ENCODE measurements around the gene KCTD19. TPM values are rescaled to one million over a fixed set of nuclear protein-coding genes. Genes with fewer than 3 reads are reported as not detected.
"Not testable (repeated sequence)": the region's sequence is repeated elsewhere in the genome, so short reads cannot be mapped to it uniquely, and the experiment has no call there.

KCTD19 gene
- total RNA-seq, result 1 to 10 TPM; 1.1 to 3.3 TPM

DNA sequence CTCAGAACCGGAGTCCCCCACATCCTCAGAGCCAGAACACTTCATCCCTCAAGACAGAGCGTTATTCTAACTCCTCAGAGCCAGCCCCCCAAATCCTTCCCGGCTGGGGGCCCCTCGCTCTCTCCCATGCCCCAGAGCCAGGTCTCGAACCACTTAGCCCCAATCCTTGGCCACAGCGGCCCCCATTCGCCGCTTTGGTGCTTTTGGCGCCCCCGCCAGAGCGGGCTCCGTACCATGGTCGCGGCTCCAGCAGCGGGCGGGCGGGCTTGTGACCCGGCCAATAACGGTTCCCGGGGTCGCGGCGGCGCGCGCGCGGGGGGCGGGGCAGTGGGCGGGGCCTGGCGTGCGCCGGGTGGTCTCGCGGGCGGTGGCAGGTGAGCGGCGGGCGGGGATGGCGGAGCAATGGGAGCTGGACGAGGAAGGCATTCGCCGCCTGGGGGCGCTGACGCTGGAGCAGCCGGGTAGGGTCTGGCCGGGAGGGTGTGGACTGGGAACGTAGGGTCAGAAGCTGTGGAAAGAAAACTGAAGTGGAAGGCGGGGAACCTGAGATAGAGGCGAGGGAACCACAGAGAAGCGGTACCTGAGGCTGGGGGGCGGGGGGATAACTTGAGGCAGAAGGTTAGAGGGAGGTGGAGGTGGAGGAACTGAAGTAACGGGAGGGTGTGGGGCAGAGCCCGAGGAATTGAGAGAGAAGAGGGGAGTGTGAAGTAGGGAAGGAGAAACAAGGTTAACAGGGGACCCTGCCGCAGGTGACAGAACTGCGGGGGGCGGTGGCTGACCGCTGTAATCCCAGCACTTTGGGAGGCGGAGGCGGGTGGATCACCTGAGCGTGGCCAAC, at the start of gene KCTD19, which contains the start of gene LRRC36:
Gene KCTD19 (minus strand): TSS at position 270 of the 838 bp plus-strand sequence. CDS start 34 bp downstream, at position 236.
Gene LRRC36 (plus strand): TSS at position 344 of the 838 bp plus-strand sequence. CDS start 48 bp downstream, at position 392.
- H3K4me1 Mint-ChIP-seq, result peaks cover 14% of the 10 kb centered on the region
- peak; percentile 80 for DNase-seq
- peak within 1 kb of the TSS; percentile 0 for H3K27ac Mint-ChIP-seq
- H3K36me3 Mint-ChIP-seq, result no peaks in the 10 kb centered on the region
- CTCF ChIA-PET, result interaction anchor here (0.7 to 3.3 kb wide), 18 partner anchors 9 to 194 kb away, joined by 3 to 19 read pairs (median 5); partner anchors contain the start of genes ATP6V0D1 and TPPP3
- peaks cover 53% of the 10 kb centered on the region for H3K27me3 Mint-ChIP-seq
- H3K4me3 Mint-ChIP-seq, result peak within 1 kb of the TSS; percentile 81
- ATAC-seq, result peak; percentile 86
- no peaks in the 10 kb centered on the region for H3K9me3 Mint-ChIP-seq (ENCODE audit: low read depth)

DNA sequence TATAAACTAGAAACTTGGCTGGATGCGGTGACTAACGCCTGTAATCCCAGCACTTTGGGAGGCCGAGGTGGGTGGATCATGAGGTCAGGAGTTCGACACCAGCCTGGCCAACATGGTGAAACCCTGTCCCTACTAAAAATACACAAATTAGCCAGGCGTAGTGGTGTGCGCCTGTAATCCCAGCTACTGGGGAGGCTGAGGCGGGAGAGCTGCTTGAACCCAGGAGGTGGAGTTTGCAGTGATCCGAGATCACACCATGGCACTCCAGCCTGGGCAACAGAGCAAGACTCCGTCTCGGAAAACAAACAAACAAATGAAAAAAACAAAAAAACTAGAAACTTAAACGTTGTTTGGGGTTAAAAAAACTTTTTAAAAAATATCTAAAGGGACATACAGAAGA, 49.5 kb upstream of the KCTD19 start:
- H3K27me3 Mint-ChIP-seq, result peaks cover 13% of the 10 kb centered on the region
- H3K27ac Mint-ChIP-seq; H3K36me3 Mint-ChIP-seq; H3K9me3 Mint-ChIP-seq (ENCODE audit: low read depth); H3K4me1 Mint-ChIP-seq; CTCF ChIA-PET; ATAC-seq; DNase-seq; H3K4me3 Mint-ChIP-seq: not testable (repeated sequence)

DNA sequence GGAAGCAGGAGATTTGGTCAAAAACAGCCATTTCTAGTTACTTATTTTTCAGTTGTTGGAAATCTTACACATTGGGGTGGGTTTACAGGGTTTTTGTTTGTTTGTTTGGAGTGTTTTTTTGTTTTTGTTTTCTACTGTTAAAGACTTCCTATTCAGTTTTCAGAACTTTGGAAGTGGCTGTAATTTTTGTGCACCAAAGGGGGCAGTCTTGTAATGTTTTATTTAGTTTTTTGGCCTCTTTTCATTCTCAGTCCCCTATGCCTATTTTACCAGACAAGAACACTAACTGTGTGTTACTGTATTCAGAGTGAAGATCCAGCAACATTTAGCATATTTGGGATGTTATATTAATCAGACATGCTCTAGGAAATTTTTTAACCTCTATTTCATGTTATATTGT, 46.1 kb upstream of the KCTD19 start:
- H3K36me3 Mint-ChIP-seq, result no peaks in the 10 kb centered on the region
- H3K4me1 Mint-ChIP-seq, result no peaks in the 10 kb centered on the region
- no peak overlapping the region for H3K4me3 Mint-ChIP-seq
- no peak overlapping the region for H3K27ac Mint-ChIP-seq
- CTCF ChIA-PET, result interaction anchor here (1.8 kb wide), 1 partner anchor 21 kb away, joined by 5 read pairs; the partner anchor contains the start of gene TPPP3
- H3K9me3 Mint-ChIP-seq (ENCODE audit: low read depth), result no peaks in the 10 kb centered on the region
- ATAC-seq, result no peak
- no peak for DNase-seq
- peaks cover 6% of the 10 kb centered on the region for H3K27me3 Mint-ChIP-seq

DNA sequence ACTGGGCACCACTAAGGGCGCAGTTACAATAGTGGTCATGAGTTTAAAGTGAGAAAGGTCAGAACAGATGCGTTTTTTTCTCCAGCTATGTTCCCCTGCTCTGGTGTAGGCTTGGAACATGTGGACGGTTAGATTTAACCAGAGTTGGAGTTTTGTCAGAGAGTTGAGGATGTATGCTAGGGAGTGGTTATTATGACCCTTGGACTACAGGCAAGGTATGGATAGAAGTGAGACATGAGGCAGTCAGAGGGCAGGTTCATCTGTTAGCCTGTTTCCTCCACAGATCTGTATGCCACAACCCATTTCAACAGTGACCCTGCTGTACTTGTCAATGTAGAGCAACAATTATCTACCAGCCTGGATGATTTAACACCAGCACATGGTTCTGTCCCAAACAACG, 44.1 kb upstream of the KCTD19 start:
- Mint-ChIP-seq H3K9me3 (ENCODE audit: low read depth) (no peaks in the 10 kb centered on the region), H3K4me1 (peaks cover 2% of the 10 kb centered on the region), H3K36me3 (no peaks in the 10 kb centered on the region), H3K27me3 (no peaks in the 10 kb centered on the region), H3K4me3 (no peak overlapping the region), H3K27ac (no peak overlapping the region)
- CTCF ChIA-PET, result no interaction called here
- no peak for DNase-seq
- no peak for ATAC-seq

DNA sequence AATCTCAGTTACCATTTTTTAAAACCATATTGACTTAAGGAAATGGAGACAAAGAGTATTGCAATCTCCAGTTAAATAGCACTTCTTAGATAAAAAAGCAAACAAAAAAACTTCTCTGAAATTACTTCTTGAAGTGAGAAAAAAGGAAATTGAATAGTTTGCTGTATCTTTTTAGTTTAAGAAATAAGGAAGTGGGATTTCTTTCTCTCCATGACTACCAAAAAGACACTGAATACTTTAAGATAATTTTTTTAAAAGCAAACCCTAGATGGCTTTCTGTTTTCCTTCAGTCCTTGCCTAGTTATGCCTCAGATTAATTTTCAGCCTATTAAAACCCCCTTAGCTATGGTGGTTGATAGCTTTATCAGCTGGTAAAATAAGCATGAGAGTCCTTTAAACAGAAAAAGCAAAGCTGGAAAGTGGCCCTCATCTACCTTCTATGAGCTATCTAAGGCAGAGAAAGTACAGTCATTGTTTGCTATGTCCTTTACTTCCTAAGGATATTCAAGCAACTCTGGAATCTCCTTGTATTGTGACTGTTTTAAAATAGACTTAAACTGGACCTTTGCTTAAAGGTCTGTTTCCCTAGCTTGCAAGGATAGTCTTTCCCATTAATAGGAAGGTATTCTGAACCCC, 38.2 kb upstream of the KCTD19 start:
- H3K27me3 Mint-ChIP-seq, result peaks cover 23% of the 10 kb centered on the region

DNA sequence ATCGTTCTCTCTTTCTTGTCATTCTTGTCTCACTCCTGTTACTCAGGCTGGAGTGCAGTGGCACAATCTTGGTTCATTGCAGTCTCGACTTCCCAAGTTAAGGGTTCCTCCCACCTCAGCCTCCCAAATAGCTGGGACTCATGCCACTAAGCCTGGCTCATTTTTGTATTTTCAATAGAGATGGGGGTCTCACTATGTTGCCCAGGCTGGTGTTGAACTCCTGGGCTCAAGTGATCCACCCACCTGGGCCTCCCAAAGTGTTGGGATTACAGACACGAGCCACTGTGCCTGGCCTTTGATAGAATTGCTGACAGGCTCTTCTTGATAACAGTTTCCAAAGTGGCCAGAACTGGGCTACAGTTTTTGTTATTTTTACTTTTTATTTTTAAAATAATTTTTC, 34.5 kb upstream of the KCTD19 start:
- Mint-ChIP-seq H3K9me3 (ENCODE audit: low read depth) (no peaks in the 10 kb centered on the region), H3K27ac (no peak overlapping the region), H3K36me3 (no peaks in the 10 kb centered on the region), H3K27me3 (peaks cover 35% of the 10 kb centered on the region), H3K4me1 (peaks cover 13% of the 10 kb centered on the region), H3K4me3 (no peak overlapping the region)
- DNase-seq, result no peak
- CTCF ChIA-PET, result no interaction called here
- no peak for ATAC-seq

More for the DNA sequence above, 38.2 kb upstream of the KCTD19 start:
- no peak for ATAC-seq
- DNase-seq, result no peak
- H3K27ac Mint-ChIP-seq, result no peak overlapping the region
- CTCF ChIA-PET, result interaction anchor here (1.6 kb wide), 1 partner anchor 35 kb away, joined by 4 read pairs; no protein-coding TSS in a partner anchor
- H3K4me3 Mint-ChIP-seq, result no peak overlapping the region
- H3K9me3 Mint-ChIP-seq (ENCODE audit: low read depth), result no peaks in the 10 kb centered on the region
- no peaks in the 10 kb centered on the region for H3K36me3 Mint-ChIP-seq
- H3K4me1 Mint-ChIP-seq, result peaks cover 6% of the 10 kb centered on the region

DNA sequence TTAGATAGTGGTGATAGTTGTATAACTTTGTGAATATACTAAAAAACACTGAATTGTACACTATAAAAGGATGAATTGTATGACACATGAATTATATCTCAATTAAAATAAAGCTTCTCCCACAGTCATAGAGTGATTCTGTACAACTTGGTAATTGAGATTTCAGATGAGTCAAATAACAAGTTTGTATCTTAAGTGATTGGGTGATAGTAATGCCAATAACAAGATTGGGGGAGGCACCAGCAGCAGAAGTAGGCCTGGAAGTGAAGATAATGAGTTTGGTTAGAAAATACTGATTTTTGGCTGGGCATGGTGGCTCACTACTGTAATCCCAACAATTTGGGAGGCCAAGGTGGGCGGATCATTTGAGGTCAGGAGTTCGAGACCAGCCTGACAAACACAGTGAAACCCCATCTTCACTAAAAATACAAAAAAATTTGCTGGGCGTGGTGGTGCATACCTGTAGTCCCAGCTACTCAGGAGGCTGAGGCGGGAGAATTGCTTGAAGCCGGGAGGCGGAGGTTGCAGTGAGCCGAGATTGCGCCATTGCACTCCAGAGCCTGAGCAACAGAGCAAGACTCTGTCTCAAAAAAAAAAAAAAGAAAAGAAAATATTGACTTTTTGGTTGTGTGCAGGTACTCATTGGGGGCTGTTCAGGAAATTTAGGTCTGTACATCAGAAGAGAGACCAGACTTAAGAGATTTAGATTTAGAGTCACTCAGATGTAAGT, 33.2 kb upstream of the KCTD19 start:
- CTCF ChIA-PET; H3K9me3 Mint-ChIP-seq (ENCODE audit: low read depth); ATAC-seq; H3K4me3 Mint-ChIP-seq; H3K27ac Mint-ChIP-seq; H3K36me3 Mint-ChIP-seq; DNase-seq; H3K4me1 Mint-ChIP-seq: not testable (repeated sequence)
- H3K27me3 Mint-ChIP-seq, result peaks cover 31% of the 10 kb centered on the region

DNA sequence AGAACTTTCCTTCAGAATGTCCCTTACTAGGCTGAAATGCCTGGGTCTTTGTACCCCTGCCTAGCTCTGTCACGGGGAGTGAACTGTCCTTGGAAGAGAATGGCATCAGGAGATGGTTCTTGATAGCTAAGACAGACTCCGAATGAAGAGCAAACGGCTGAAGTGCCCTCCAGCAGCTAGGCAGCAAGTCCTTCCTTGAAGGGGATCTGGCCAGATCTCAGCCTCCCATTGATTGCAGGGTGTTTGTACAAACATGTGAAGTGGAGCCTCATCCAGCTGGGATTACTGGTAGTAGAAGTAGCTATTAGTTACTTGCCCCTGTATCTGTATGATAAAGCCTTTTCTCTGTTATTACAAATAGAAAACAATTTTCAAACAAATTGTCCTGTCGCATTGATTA, 31.0 kb upstream of the KCTD19 start:
- Mint-ChIP-seq H3K4me1 (peaks cover 7% of the 10 kb centered on the region), H3K9me3 (ENCODE audit: low read depth) (no peaks in the 10 kb centered on the region), H3K27ac (no peak overlapping the region), H3K4me3 (no peak overlapping the region), H3K36me3 (no peaks in the 10 kb centered on the region), H3K27me3 (peaks cover 22% of the 10 kb centered on the region)
- CTCF ChIA-PET, result interaction anchor here (1.6 kb wide), 1 partner anchor 18 kb away, joined by 3 read pairs; no protein-coding TSS in a partner anchor
- no peak for DNase-seq
- no peak for ATAC-seq

DNA sequence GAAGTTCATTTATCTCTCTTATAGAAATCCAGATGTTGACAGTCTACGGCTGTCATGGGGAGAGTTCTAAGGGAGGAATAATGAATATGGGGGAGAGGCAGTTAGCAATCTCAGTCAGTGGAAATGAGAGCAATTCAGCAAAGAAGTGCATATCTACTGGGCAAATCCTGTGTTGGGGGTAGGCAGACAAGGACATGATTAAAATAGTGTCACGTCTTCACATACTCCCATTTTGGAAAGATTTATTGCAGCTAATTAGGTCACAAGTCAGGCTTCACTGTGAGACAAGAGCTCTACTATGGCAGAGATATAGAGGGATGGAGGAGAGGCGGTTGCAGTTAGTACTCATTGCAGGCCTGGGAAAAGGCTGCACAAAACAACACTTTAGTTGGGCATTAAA, 29.9 kb upstream of the KCTD19 start:
- ATAC-seq (no peak), DNase-seq (no peak)
- no peak overlapping the region for H3K27ac Mint-ChIP-seq
- no peaks in the 10 kb centered on the region for H3K9me3 Mint-ChIP-seq (ENCODE audit: low read depth)
- no peaks in the 10 kb centered on the region for H3K36me3 Mint-ChIP-seq
- CTCF ChIA-PET, result interaction anchor here (1.6 kb wide), 1 partner anchor 16 kb away, joined by 3 read pairs; no protein-coding TSS in a partner anchor
- peaks cover 7% of the 10 kb centered on the region for H3K4me1 Mint-ChIP-seq
- no peak overlapping the region for H3K4me3 Mint-ChIP-seq
- H3K27me3 Mint-ChIP-seq, result peaks cover 22% of the 10 kb centered on the region

DNA sequence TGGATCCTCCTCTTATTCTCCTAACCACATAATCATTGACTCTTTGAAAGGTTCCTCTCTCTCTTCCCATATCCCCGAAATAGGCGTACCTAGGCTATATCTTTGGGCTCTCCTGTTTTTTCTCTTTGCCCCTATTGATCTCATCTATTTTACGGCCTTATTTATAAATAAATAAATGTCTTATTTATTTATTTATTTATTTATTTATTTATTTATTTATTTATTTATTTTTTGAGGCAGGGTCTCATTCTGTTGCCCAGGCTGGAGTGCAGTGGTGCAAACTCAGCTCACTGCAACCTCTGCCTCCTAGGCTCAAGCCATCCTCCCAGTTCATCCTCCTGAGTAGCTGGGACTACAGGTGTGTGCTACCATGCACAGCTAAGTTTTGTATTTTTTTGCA, 25.9 kb upstream of the KCTD19 start:
- CTCF ChIA-PET, result interaction anchor here (1.0 to 1.7 kb wide), 6 partner anchors 13 to 92 kb away, joined by 3 to 6 read pairs (median 4); no protein-coding TSS in a partner anchor
- not testable (repeated sequence) for H3K36me3 Mint-ChIP-seq; ATAC-seq; H3K4me1 Mint-ChIP-seq; H3K4me3 Mint-ChIP-seq; H3K9me3 Mint-ChIP-seq (ENCODE audit: low read depth); DNase-seq; H3K27ac Mint-ChIP-seq; H3K27me3 Mint-ChIP-seq

DNA sequence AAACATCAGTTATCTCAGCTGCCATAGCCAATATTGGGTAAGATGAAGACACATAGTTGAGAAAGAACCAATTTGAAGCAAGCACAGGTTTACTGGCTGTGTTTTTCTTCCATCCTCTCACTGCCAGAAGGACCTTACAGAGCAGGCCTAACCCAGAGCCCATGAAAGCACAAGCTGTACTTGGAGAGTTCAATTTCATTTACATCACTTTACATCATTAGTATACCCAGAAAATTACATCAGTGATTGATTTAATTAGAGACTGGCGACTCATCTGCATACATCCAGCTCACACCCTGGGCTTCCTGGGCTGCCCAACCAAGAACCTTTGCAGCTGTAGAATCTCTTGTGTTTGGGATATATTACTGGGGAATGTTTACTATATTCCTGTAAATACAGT, 23.8 kb upstream of the KCTD19 start:
- peaks cover 7% of the 10 kb centered on the region for H3K27me3 Mint-ChIP-seq
- CTCF ChIA-PET, result interaction anchor here (0.8 to 5.1 kb wide), 6 partner anchors 23 to 114 kb away, joined by 3 to 25 read pairs (median 5); partner anchors contain the start of genes KCTD19 and LRRC36

DNA sequence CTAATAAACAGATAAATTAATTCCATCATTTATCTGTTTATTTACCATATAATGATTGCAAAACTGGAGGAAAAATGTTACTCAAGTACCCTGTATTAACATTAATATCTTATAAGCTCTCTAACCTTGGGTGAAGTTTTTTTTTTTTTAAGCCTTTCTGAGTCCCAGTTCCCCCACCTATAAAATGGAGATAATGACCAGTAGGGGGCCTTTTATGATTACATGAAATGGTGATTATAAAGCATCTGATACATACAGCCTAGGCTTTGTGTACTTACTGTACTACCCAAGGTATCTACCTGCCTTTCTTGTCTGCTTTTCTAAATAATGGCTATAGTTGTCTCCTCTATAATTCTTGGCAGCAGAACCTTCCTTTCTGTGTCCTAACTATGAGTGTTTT, 22.6 kb upstream of the KCTD19 start:
- peaks cover 7% of the 10 kb centered on the region for H3K27me3 Mint-ChIP-seq
- no peak overlapping the region for H3K27ac Mint-ChIP-seq
- H3K36me3 Mint-ChIP-seq, result no peaks in the 10 kb centered on the region
- ATAC-seq (peak; percentile 49), DNase-seq (no peak)
- H3K4me1 Mint-ChIP-seq, result no peaks in the 10 kb centered on the region
- no peak overlapping the region for H3K4me3 Mint-ChIP-seq
- no peaks in the 10 kb centered on the region for H3K9me3 Mint-ChIP-seq (ENCODE audit: low read depth)
- CTCF ChIA-PET, result interaction anchor here (1.1 to 5.1 kb wide), 5 partner anchors 37 to 117 kb away, joined by 3 to 25 read pairs (median 4); no protein-coding TSS in a partner anchor

More for the DNA sequence above, 23.8 kb upstream of the KCTD19 start:
- no peak overlapping the region for H3K27ac Mint-ChIP-seq
- DNase-seq (no peak), ATAC-seq (no peak)
- no peaks in the 10 kb centered on the region for H3K4me1 Mint-ChIP-seq
- H3K36me3 Mint-ChIP-seq, result no peaks in the 10 kb centered on the region
- H3K9me3 Mint-ChIP-seq (ENCODE audit: low read depth), result no peaks in the 10 kb centered on the region
- H3K4me3 Mint-ChIP-seq, result no peak overlapping the region

DNA sequence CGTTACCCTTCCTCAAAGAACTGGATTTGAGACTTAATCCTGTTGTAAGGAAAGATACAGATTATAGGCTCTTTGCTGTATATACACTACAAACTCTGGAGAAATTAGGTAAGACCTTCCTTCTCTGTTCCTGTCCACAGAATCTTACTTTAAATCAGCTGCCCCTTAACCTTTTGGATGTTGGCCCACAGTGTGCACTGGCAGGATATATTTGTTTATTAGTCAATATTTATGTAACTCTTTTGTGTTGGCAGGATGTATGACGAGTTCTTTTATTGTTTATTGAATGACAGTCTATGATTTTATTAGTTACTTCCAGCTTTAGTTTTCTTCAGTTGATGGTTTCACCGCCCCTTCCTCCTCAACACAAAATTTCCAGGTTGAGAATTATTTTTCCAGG, 19.8 kb upstream of the KCTD19 start:
- no peak for DNase-seq
- Mint-ChIP-seq H3K36me3 (no peaks in the 10 kb centered on the region), H3K27me3 (peaks cover 13% of the 10 kb centered on the region), H3K4me1 (no peaks in the 10 kb centered on the region), H3K4me3 (no peak overlapping the region), H3K9me3 (ENCODE audit: low read depth) (no peaks in the 10 kb centered on the region), H3K27ac (no peak overlapping the region)
- CTCF ChIA-PET, result interaction anchor here (0.9 to 5.1 kb wide), 5 partner anchors 20 to 135 kb away, joined by 3 to 25 read pairs (median 4); partner anchors contain the start of genes ATP6V0D1, KCTD19 and LRRC36
- ATAC-seq, result no peak

Data from activated CD8-positive, alpha-beta memory T cell treated with anti-CD3 and anti-CD28 coated beads, Interleukin-2, amount 10 ng/mL, durations not matched to agents 7 days and 5 days (primary cell).